Nasal cavity respiratory epithelium epithelial cell of viscerocranial mucosa (primary cell): ENCODE data around the gene FAM180B. TPM values are rescaled to one million over a fixed set of nuclear protein-coding genes. Genes with fewer than 3 reads are reported as not detected.

Source experiments
- total RNA-seq: library from RNA; depleted of rRNA; stranded (reverse); fragments of >200 nt; gene quantifications from 2 replicates; pipeline ENCODE4 v1.2.3, GENCODE V29; 2014

The FAM180B gene, protein sequence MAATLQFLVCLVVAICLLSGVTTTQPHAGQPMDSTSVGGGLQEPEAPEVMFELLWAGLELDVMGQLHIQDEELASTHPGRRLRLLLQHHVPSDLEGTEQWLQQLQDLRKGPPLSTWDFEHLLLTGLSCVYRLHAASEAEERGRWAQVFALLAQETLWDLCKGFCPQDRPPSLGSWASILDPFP
- not detected in 2 replicates for total RNA-seq

DNA sequence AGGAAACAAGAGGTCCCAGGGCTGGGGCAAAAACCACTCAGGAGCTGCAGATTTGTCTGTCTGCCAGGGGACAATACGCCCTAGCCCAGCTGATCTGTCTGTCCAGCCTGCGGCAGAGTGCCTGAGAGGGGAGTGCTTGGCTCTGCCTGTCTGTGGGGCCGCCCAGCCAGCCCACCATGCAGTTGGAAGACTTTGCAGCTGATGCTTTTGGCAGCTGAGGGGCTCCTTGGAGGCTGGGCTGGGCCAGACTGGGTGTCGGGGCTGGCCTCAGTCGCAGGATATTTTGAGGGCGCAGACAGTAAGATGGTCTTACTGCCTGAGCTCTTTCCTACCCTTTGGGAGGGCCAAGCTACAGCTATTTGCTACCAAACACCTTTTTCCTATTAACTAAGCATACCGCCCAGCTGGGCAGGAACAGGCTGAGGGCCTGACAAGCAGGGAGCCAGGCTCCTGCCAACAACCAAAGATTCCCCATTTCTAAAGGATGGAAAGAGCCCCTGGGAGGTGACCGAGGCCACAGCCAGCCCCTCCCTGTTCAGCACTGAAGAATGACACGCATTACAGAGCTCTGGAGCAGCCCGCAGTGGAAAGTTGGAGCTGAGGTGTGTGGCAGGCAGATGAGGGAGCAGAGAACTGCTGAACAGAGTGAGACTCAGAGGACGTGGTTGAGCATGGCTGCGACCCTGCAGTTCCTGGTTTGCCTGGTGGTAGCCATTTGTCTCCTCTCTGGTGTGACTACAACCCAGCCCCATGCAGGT, at the start of gene FAM180B:
FAM180B (plus strand) TSS at position 581 of the 758 bp plus-strand sequence; CDS start at position 672, 91 bp downstream.

DNA sequence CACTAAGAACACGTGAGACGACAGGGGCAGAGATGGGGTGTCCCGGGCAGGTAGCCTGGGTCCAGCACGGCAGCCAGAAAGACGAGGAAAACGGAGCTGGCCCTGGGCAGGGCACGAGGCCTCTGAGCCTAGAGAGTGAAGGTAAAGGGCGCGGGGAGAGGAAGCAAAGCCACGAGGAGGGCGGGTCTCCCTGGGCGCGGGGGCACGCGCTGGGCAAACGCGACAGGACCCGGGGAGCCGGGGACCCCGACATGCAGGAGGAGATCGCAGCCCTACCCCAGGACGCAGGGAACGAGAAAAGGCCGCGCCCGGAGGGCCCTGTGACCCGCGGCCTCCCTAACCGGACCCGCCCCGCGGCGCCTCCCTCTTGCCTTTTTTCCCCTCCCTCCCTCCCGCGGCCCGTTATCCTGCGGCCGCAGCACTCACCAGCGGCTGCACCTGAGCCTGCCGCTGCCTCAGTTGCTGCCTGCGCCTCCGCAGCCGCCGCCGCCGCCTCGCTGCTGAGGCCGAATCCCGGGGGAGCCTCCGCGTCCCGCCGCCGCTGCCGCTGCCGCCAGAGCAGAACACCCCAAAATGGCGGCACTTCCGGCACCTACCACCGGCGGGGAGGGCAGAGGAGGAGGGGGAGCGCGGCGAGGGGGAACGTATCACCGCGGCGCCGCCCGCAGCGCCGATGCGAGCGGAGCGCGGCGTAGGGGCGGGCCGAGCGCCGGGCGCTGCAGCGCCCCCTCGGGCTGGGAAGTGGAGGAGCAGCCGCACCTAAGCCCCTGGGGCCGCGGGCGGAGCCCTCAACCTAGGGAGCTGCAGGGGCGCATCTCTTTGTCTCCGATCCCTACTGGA, 33.7 kb upstream of the FAM180B start, which contains the start of gene CELF1:
CELF1 (minus strand) TSS at position 567 of the 840 bp plus-strand sequence. CDS start 53,609 bp downstream, outside the sequence.

DNA sequence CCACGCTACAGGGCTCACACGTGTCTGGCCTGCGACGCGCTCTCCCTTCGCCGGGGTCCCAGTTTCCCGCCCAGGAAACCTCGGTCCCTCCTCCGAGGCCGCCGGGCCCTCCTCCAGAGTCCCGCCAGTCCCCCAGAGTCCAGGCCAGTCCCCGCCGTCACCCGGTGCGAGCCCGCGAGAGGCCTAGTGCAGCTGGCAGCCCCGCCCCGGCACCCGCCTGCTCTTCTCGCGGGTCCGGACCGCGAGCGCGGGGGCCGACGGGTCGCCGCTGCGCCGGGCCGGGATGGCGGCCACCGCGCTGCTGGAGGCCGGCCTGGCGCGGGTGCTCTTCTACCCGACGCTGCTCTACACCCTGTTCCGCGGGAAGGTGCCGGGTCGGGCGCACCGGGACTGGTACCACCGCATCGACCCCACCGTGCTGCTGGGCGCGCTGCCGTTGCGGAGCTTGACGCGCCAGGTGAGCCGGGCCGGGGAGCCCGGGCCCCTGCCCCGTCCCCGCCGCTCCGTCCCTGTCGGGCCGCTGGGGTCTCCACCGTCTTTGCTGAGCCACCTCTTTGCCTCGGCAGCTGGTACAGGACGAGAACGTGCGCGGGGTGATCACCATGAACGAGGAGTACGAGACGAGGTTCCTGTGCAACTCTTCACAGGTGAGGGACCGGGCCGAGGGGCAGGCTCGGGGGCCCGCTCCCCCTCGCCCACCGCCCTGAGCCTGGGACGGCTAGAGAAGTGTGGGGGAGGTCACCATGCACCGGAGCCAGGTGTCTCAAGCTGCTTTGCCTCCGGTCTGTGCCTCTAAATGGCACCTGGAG, 20.9 kb upstream of the FAM180B start, which contains the start of gene PTPMT1:
PTPMT1 (plus strand) TSS at position 260 of the 809 bp plus-strand sequence; CDS start at position 284, 24 bp downstream.

GRCh38 chr11:47578524-47579494, 7.7 kb upstream of the FAM180B start, which contains the start of the genes KBTBD4 and NDUFS3:
Gene KBTBD4, minus strand, starts transcription at chr11:47578970. Its CDS starts 19 bp downstream, at chr11:47578951.
Gene NDUFS3, plus strand, starts transcription at chr11:47579074. Its CDS starts 18 bp downstream, at chr11:47579092.

GRCh38 chr11:47593934-47594855, 7.7 kb downstream of the FAM180B start, which contains the start of gene C1QTNF4:
Gene C1QTNF4, minus strand, starts transcription at chr11:47594411. Its CDS starts 3,601 bp downstream, at chr11:47590810.

Other genes starting within 250 kb of the FAM180B start
- not detected in 2 replicates for gene MYBPC3, start 234.0 kb upstream of the FAM180B start, total RNA-seq
- not detected in 2 replicates for gene SPI1, start 208.1 kb upstream of the FAM180B start, total RNA-seq
- gene SLC39A13, start 178.1 kb upstream of the FAM180B start, total RNA-seq = 13.3 and 29.6 TPM in 2 replicates
- gene PSMC3, start 160.2 kb upstream of the FAM180B start, total RNA-seq = 135 and 147 TPM in 2 replicates
- 0.34 and 0.36 TPM in 2 replicates for gene RAPSN, start 137.5 kb upstream of the FAM180B start, total RNA-seq
- 100 and 142 TPM in 2 replicates for gene CELF1, start 33.5 kb upstream of the FAM180B start, total RNA-seq
- gene PTPMT1, start 21.1 kb upstream of the FAM180B start, total RNA-seq = 76.0 and 98.4 TPM in 2 replicates
- 9.0 and 11.3 TPM in 2 replicates for gene KBTBD4, start 7.7 kb upstream of the FAM180B start, total RNA-seq
- gene NDUFS3, start 7.6 kb upstream of the FAM180B start, total RNA-seq = 46.7 and 63.6 TPM in 2 replicates
- gene C1QTNF4, start 7.7 kb downstream of the FAM180B start, total RNA-seq = under 0.01 TPM in 1 of 2 replicates, not detected in the other
- 70.1 and 76.6 TPM in 2 replicates for gene MTCH2, start 55.9 kb downstream of the FAM180B start, total RNA-seq
- 0.34 and 0.78 TPM in 2 replicates for gene AGBL2, start 128.7 kb downstream of the FAM180B start, total RNA-seq
- 63.9 and 65.7 TPM in 2 replicates for gene FNBP4, start 180.7 kb downstream of the FAM180B start, total RNA-seq